GM18507 (cell line): Measurements from ENCODE around the gene CENPB.
"Not testable (repeated sequence)": the region's sequence is repeated elsewhere in the genome, so short reads cannot be mapped to it uniquely, and the experiment has no call there.

Experiments used
- DNase-seq: peaks from one replicate; pipeline ENCODE4 v3.0.0; 2011; ENCODE audit warnings: low read depth; ENCODE audit not compliant: insufficient read length; ENCODE audit errors: extremely low spot score
- FAIRE-seq: peaks from 2 replicates; lab custom pipeline; 2011; peaks lifted over from hg19 to GRCh38; lab: Jason Lieb, UNC

The CENPB gene, protein sequence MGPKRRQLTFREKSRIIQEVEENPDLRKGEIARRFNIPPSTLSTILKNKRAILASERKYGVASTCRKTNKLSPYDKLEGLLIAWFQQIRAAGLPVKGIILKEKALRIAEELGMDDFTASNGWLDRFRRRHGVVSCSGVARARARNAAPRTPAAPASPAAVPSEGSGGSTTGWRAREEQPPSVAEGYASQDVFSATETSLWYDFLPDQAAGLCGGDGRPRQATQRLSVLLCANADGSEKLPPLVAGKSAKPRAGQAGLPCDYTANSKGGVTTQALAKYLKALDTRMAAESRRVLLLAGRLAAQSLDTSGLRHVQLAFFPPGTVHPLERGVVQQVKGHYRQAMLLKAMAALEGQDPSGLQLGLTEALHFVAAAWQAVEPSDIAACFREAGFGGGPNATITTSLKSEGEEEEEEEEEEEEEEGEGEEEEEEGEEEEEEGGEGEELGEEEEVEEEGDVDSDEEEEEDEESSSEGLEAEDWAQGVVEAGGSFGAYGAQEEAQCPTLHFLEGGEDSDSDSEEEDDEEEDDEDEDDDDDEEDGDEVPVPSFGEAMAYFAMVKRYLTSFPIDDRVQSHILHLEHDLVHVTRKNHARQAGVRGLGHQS

GRCh38 chr20:3786665-3787323 lies at the start of gene CENPB:
Gene CENPB, minus strand, starts transcription at chr20:3786740. Its CDS starts 257 bp downstream, at chr20:3786483.
- FAIRE-seq (peak; percentile 86), DNase-seq (peak; percentile 90)

DNA sequence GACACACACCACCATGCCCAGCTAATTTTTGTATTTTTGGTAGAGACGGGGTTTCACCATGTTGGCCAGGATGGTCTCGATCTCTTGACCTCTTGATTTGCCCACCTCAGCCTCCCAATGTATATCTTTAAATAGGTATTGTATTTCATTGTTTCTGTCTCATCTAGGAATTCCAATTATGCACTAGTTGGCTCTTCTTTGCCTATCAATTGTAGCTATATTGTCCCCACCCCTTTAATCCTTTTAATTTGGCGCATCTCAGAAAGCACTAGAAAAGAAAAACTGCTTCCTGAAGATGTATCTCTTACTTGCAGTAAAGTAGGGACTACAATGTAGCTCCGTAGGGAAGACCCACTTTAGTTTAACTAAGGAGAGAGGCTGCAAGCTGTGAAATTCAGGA lies 49.6 kb upstream of the CENPB start:
- FAIRE-seq = no peak
- DNase-seq = no peak

DNA sequence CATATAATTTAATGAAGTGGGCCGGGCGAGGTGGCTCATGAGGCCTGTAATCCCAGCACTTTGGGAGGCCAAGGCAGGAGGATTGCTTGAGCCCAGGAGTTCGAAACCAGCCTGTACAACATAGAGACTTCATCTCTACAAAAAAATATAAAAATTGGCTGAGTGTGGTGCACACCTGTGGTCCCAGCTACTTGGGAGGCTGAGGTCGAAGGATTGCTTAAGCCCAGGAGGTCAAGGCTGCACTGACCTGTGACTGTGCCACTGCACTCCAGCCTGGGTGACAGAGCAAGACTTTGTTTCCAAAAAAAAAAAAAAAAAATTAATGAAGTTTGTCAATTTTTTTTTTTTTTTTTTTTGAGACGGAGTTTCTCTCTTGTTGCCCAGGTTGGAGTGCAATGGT lies 43.4 kb upstream of the CENPB start:
- not testable (repeated sequence) for DNase-seq, FAIRE-seq

DNA sequence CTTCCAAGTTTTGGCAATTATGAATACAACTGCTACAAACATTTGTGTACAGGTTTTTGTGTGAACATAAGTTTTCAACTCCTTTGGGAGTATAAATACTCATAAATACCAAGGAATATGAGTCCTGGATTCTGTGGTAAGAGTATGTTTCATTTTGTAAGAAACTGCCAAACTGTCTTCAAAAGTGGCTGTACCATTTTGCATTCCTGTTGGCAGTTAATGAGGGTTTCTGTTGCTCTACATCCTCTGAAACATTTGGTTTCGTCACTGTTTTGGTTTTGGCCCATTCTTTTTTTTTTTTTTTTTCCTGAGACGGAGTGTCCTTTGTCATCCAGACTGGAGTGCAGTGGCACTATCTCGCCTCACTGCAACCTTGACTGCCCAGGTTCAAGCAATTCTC lies 42.3 kb upstream of the CENPB start:
- FAIRE-seq (no peak), DNase-seq (no peak)

- DNase-seq (no peak), FAIRE-seq (no peak)
These were observed 39.9 kb upstream of the CENPB start for GRCh38 chr20:3826420-3826819.

GRCh38 chr20:3825526-3825925 lies 39.0 kb upstream of the CENPB start:
- DNase-seq (no peak), FAIRE-seq (no peak)

GRCh38 chr20:3823881-3824280 lies 37.3 kb upstream of the CENPB start:
- no peak for DNase-seq

GRCh38 chr20:3821996-3822395 lies 35.5 kb upstream of the CENPB start:
- DNase-seq (no peak), FAIRE-seq (no peak)

More at GRCh38 chr20:3823881-3824280, 37.3 kb upstream of the CENPB start:
- no peak for FAIRE-seq

- no peak for DNase-seq
- no peak for FAIRE-seq
These were observed 34.6 kb upstream of the CENPB start for GRCh38 chr20:3820901-3821727.

- FAIRE-seq (peak; percentile 92), DNase-seq (peak; percentile 89)
These were observed 33.7 kb upstream of the CENPB start, which contains the start of gene AP5S1 for GRCh38 chr20:3820048-3820900. Gene AP5S1, plus strand, starts transcription at chr20:3820547. Its CDS starts 1,571 bp downstream, at chr20:3822118.

DNA sequence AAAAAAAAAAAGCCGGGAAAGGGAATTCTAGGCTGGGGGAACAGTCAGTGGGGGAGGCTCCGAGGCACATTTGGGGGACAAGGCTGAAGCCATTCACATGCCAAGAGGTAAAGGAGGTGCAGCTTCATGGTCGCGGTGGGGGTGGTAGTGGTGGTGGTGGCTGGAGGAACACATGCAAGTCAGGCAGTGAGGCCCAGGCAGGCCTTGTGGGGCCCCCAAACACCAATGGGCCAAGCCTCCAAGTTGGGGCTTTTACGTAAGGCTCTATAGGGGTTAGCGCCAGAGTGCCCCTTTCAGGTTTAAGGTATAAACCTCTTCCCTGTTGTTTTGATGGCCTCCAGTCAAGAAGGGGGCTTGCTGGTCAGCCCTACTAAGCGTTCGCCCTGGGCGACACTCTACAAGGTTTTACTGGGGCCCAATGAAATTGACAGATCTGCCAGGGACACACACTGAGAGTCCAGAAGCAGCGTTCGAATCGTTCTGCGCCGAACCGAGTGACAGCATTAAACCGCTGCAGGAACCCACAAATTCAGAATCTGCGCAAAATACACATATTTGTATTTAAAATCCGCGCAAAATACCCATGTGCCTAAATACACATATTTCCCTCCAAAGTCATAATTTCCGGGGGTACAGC lies 33.0 kb upstream of the CENPB start:
- no peak for FAIRE-seq
- DNase-seq = no peak

GRCh38 chr20:3818155-3819151 lies 31.9 kb upstream of the CENPB start:
- FAIRE-seq (peak; percentile 60), DNase-seq (no peak)

DNA sequence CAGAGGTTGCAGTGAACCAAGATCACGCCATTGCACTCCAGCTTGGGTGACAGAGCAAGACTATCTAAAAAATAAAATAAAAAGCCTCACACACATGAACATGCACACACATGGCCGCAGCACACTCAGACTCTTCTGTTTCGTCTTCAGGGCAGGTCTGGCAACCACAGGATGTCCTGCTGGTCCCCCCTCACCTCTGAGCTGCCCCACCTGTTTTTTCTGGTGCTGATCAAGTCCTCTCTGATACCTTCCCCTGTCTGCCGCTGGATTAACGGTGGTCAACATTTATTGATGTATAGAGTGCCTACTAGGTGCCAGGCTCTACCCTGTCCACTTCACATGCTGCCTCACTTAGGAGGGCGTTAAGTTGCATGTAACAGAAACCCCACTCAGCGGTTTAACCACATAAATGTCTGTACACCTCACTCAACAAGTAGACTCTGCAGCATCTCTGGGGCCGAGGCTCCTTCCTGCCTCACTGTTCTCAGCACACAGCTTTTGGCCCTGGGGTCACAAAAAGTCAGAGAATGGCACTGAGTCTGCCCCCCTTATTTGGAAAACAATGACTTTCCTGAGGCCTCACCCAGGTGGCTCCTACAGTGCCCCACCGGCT lies 29.3 kb upstream of the CENPB start:
- FAIRE-seq = no peak

DNA sequence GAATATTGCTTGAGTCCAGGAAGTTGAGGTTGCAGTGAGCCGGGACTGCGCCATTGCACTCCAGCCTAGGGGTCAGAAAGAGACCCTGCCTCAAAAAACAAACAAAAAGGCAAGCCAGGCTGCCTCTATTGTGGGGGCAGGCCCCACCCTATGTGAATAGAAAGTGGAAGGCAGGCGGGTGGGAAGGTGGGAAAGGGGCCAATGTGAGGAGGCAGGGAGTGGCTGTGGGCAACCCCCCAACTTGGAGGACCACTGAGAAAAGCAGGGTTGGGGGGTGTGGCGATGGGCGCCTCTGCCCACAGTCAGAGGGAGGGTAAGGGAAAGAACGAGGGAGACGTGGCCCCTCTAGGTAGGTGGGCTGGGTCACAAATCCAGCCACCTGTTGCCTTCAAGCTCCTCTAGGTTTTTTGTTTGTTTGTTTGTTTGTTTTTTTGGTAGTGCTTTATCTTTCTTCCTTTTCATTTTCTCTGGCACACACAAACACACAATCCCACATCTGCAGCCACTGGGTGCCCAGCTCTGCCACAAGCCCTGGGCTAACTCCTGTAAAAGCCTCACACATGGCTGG lies 28.5 kb upstream of the CENPB start:
- DNase-seq (no peak), FAIRE-seq (no peak)

More for the DNA sequence above, 29.3 kb upstream of the CENPB start:
- DNase-seq = no peak

- FAIRE-seq (no peak), DNase-seq (no peak)
These were observed 27.5 kb upstream of the CENPB start for GRCh38 chr20:3813848-3814581.
